HG03558 (cell line): ENCODE results near the gene ETFDH.
A peak's percentile ranks its signal among the peaks of the same experiment; 100 is the strongest.
"Not testable (repeated sequence)": the region's sequence is repeated elsewhere in the genome, so short reads cannot be mapped to it uniquely, and the experiment has no call there.

Experiments
- ATAC-seq: cut with Tn5 transposase; IDR thresholded peaks from one replicate; pipeline ENCODE4 v1.9.1; 2021; ENCODE audit warnings: moderate number of reproducible peaks; ENCODE audit not compliant: unreplicated experiment; ENCODE audit errors: extremely low read depth

The ETFDH gene

DNA sequence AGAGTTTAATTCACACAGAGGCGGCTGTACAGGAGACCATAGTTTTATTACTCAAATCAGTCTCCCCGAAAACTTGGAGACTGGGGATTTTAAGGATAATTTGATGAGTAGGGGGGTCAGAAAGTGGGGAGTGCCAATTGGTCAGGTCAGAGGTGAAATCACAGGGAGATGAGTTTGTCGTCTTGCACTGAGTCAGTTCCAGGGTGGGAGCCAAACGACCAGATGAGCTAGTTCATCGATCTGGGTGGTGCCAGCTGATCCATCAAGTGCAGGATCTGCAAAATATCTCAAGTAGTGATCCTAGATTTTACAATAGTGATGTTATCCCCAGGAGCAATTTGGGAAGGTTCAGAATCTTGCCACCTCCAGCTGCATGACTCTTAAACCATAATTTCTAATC is 4.0 kb downstream of the ETFDH start:
- ATAC-seq: no peak

DNA sequence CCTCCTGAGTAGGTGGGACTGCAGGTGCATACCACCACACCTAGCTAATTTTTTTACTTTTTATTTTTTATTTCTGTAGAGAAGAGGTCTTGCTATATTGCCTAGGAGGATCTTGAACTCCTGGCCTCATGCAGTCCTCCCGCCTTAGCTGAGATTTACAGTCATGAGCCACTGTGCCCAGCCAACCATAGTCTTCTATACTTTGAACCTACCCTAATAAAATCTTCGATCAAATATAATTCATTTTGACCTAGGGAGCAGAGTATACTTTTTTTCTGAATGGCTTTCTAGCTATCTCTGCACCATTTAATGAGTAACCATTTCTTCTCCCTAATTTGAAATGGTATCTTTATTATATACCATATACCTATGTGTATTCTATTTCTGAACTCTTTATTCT is 6.7 kb downstream of the ETFDH start:
- ATAC-seq: no peak

DNA sequence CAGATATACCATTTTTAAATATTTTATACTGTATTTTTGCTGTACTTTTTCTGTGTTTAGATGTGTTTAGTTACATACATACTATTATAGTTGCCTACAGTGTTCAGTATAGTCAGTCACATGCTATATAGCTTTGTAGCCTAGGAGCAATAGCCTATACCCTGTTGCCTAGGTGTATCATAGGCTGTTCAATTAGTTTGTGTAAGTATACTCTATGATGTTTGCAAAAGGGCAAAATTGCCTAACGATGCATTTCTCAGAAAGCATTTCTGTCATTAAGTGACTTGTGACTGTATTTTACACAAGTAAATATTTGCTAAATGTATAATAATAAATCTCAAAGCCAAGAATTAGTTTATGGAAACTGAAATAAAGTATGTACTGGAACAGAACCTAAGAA is 9.5 kb downstream of the ETFDH start:
- no peak for ATAC-seq

DNA sequence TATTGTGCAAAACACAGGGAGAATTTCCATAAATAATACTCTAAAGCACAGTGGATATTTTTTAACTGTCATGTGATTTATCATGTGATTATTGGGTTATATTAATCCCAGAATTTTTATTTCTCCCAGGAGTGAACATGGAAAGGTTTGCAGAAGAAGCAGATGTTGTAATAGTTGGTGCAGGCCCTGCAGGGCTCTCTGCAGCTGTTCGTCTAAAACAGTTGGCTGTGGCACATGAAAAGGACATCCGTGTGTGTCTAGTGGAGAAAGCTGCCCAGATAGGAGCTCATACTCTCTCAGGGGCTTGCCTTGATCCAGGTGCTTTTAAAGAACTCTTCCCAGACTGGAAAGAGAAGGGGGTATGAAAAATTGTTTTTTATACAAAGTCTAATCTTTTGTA is 10.0 kb downstream of the ETFDH start:
- ATAC-seq: no peak

DNA sequence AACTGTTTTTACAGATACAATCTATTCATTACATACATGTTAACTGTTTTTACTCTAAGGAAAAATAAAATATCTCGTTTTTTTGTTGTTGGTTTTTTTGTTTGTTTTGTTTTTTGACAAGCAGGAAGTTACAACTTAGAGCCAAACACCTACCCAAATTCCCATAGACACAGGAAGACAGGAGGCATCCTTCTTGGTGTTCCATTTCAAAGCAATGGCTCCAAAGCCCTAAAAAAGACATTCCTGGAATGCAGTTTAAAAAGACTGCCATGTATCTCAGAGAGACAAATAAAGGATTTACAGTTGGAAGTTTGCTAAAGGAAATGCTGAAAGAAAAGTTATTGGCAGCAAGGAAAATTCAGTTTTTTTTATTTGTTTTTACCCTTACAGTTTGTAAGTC is 16.7 kb downstream of the ETFDH start:
- no peak for ATAC-seq

DNA sequence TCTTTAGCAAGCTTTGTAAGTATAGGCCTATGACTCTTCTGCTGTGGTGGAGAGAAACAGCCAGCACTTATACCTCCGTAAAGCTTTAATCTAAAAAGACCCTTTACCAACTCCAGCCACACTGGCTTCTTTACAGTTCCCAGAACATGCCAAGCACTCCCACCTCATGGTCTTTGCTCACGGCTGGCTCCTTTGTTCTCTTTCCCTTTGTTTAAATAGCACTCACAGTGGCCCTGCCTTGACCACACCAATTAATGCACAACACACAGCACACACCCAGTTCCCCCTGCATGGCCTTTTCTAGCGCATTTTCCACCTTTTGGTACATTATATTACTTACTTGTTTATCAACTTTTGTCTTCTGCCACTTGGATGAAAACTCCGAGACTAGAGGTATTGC is 32.2 kb downstream of the ETFDH start:
- ATAC-seq: no peak

DNA sequence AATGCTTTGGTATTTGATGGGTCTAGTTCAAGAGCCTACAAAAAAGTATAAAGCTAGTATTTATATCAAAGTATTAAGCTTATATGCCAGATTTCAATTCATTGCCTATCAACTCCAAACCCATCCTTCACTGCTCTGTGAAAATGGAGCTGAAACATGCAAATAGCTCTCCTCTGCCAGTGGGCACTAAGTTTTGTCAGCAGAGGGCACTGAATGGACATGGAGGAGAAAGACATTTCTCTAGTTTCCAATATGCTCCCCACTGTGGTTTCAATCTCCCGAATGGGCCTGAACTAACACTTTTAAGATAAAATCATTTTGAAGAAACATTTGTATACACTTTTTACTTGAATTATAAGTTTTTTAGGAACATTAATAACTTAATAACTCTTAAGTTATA is 38.7 kb downstream of the ETFDH start:
- no peak for ATAC-seq

DNA sequence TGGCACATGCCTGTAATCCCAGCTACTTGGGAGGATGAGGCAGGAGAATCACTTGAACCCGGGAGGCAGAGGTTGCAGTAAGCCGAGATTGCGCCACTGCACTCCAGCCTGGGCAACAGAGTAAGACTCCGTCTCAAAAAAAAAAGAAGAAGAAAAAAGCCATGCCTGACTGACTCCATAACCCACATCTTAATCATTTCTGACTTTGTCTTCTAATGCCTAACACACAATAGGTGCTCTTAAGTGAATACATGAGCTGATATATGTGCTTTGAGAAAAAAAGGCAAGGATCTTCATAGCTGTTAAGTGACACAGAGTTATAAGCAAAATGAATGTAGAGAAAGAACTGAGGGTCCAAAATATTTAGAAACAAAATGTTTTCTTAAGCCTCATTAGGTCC is 40.5 kb downstream of the ETFDH start:
- ATAC-seq: not testable (repeated sequence)

DNA sequence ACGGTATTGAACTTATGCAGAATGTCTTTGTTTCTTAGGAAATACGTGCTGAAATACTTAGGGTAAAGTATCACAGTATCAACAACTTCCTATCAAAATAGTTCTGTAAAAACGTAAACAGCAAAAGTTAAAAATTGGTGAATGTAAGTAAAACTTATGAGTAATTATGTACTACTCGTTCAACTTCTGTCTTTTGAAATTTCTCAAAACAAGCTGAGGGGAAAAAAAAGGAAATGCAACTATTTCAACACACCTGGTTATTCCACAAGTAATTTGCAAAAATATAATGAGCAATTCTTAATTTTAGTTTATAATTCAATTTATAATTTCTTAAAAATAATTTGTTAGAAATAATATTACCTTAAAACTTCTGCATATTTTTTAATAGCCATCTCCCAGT is 42.8 kb downstream of the ETFDH start:
- no peak for ATAC-seq

DNA sequence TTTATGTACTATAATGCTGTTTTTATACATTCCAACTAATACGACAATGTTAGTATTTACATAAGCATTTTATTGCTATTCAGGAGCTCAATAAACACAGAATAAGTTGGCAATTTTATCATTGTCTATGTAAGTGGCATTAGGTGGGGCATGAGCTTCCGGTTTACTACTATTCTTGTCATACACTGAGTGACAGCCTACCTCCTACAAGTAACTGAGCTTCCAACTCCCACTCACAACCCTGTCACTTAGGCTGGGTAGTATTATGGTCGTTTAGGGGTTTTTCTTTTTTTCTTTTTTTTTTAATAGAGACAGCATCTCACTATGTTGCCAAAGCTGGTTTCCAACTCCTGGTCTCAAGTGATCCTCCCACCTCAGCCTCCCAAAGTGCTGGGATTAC is 43.7 kb downstream of the ETFDH start:
- ATAC-seq: no peak

DNA sequence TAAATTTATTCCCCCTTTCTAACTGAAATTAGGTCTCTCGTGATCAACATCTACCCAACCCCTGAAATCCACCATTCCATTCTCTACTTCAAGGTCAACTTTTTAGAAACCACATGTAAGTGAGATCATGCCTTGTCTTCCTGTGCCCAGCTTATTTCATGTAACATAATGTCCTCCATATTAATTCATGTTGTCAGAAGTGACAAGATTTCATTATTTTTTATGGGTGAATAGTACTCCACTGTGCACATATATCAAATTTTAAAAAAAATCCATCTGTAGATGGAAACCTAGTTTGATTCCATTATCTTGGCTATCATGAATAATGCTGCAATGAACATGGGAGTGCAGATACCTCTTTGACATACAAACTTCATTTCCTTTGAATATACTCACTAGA is 49.6 kb downstream of the ETFDH start:
- no peak for ATAC-seq

DNA sequence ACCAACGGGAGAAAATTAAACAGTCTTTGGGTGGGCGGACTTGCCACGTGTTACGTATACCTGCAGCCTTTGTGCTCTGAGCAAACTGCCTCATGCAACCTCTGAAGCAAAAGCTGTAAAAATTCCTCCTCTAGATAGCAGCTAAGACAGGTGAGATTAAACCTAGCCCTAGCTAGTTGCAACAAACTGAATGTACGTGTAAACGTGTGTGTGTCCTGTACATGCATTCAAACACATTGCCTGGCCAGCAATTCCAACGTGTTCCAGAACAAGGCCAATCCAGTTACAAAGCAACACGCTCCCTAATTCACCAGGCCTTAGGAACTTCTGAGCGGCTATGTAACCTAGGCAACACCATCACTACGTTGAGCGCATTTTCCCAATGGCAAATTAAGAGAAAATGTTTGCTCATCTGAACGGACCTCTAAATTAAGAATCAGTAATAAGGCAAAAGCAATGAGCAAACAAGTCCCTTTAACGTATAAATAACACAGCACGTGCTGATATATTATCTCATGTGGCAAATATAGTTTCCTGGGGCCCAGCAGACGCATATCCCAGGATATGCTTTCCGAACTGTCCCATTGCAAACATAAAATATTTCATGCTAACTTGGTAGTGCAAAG is 50.3 kb downstream of the ETFDH start:
- ATAC-seq: peak; percentile 1

DNA sequence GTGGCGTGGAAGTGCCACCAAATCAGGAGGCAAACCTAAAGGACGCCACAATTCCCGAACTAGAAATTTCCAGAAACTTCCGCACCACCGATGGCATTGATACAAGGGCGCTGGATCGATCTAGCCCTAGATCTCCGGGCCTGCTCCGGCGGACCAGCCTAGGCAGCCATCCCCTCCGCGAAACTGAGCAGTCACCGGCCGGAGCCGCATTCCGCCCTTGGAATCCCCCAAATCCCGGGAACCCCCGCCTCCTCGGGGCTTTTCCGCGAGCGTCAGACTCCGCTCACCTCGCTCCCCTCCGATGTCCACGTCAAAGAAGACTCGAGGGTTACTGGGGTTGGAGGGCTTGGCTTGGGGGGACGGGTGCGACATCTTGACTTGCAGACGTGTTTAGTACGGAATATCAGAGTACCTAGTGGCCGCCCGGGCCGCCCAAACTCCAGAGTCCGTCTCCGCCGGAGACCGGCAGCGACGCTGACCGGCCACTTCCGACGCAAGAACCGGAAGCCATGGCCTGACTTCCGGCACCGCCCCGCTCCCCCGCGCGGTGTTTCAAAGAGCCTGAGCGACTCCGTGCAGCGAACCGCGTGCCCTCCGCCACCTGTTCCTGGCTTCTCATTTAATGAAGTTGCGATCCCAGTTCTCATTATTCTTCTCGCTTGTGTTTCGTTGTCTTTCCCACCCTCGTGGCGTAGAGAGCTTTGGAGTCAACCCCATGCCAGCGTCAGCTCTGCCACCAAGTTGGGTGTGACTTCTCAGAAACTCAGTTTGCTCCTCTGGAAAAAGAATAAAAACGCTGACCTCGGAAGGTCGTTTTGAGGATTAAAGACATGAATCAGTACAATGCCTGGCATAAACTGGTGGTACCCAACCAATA is 51.1 kb downstream of the ETFDH start, which contains the start of gene PPID:
TSS of gene PPID (minus strand) at position 480 of the 877 bp plus-strand sequence. CDS start at position 372, 108 bp downstream.
- peak; percentile 95 for ATAC-seq

DNA sequence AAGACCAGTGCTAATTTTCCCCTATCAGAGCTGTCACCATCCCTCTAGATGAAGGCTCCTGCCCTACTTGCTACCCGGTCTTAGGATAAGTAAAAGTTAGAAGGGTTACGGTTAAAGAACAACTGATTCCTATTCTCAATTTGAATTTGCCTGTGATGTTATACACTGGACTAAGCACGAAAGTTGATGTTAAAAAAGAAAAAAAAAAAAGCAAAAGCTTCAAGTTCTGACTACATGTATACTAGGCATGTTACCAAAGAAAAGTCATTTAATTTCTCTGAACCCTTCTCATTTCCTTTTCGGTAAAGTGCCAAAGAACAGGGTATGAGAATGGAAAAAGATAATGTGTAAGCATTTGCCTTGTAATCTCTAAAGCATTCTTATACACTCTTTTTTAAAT is 52.5 kb downstream of the ETFDH start:
- ATAC-seq: no peak

DNA sequence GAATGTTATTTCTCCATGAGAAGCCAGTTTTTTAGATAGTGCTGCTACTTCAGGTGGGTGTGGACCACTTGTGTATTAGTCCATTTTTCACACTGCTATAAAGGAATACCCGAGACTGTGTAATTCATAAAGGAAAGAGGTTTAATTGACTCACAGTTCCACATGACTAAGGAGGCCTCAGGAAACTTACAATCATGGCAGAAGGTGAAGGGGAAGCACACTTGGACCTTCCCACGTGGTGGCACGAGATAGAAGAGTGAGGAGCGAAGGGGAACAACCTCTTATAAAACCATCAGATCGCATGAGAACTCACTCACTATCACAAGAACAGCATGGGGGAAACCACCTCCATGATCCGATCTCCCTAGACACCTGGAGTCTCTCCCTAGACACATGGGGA is 54.5 kb downstream of the ETFDH start:
- ATAC-seq: no peak

DNA sequence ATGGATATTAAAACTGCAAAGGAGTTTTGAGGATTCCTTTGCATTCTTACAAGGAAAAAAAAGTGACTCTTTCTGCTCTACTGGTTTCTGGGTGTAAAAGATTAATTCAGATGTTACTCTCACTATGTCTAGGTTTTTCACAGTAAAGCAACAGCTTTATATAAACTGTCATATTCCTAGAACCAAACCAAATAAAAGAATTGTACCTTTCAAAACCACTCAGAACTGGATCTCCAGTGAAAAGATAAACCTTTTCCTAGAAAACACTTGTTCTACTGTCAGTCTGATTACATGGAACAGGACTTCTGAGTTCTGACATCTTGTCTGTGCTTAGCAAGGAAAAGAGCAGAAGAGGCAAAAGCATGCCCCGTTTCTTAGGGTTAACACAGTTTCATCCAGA is 56.1 kb downstream of the ETFDH start:
- ATAC-seq: no peak

DNA sequence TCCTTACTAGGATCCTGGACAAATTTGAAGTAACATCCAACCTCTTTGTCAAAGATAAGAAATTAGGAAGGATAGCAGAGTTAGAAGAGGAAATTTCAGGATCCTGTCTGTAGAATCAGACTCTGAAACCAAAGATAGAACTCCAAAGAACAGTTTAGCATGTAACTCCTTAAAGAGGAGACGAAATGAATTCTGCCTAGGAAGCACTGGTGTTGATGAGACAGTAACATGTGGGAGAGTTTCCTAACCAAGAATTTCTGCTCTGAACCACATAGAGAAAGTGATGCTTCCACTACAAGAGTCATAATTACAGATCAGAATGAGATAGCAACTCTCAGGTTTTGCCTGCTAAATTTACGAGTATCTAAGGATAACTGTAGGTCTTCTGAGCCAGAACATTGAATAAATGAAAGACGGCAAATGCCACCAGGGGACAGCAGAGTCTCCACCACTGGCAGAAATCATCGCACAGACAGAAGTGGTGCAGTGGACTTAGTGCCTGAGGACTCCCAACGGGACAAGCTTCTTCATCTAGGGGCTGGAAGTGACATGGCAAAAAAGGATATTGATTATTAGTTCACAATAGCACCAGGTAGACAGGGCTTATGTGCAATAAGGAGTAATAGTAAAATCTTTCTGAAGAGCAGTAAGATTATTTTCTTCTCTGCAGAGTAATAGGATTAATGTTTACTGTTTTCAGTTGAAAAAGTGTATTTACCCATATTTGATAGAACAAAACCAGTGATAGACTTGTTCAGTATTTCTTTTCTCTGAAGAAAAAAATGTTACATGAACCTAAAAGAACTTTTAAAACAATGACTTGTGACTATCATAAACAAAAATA is 57.8 kb downstream of the ETFDH start:
- ATAC-seq: peak; percentile 52

DNA sequence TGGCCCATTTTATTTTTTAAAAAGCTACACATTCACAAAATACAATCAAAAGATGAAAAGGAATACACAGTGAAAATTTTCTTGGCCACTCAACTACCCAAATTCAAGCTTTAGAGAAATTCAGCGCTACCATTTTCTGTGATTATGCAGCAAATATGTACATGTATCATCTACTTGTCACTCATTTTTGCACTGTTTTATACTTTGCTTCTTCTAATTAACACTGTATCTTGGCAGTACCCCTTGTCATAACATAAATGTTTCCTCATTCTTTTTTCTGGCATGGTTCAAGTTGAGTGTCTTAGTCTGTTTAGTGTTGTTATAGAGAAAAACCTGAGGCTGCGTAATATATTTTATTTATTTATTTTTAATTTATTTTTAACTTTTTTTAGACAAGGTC is 66.8 kb downstream of the ETFDH start:
- no peak for ATAC-seq

DNA sequence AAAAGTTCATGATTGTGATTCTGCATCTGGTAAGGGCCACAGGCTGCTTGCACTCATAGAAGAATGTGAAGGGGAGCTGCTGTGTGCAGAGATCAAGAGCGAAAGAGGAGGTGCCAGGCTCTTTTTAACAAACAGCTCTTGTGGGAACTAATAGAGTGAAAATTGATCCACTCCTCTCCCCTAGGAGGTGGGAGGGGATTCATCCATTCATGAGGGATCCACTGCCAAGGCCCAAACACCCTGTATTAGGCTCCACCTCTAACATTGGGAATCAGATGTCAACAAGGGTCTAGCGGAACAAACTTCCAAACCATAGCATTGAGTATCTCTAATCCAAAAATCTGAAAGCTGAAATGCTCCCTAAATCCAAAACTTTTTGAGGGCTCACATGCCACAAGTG is 67.5 kb downstream of the ETFDH start:
- no peak for ATAC-seq

DNA sequence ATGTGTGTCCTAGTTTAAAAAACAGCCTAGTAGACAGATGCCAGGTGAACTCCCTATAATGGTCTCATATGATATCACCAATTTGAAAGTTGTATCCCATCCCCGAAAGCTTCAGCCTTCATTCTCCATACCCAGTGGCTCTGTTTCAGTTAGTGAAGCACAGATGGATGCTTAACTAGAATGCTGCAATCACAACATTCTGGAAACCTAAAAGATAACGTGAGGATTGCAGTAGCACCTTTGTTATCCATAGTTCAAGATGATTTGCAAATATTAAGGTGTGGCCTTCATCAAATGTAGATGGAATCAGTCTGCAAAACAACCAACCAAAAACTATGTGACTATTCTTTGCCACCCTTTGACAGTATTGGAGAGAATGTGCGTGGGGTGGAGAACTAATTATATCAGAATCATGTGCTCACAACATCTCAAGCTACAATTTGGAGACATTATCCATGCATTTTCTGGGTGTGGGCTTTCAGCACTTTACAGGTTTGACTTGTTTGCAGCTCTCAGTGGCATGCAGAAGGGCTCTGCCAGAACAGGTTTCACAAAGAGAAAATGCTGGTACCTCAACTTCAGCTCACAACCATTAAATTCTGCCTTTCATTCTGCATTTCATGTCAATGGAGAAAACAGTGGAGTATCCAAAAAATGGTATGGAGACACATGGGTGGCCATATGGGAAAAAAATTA is 69.4 kb downstream of the ETFDH start:
- ATAC-seq: no peak
